DND-41 (cell line): ENCODE results near the gene GRK6.

Experiments used
- CTCF ChIP-seq: IDR thresholded peaks from 2 replicates; pipeline ENCODE4 v1.5.1; 2012; ENCODE audit warnings: borderline replicate concordance, low read length, moderate library complexity, mild to moderate bottlenecking; ENCODE audit not compliant: poor library complexity, severe bottlenecking; ENCODE audit errors: extremely low read depth
- EZH2 ChIP-seq: IDR thresholded peaks from 3 replicates; pipeline ENCODE4 v1.6.1; 2012; ENCODE audit warnings: borderline replicate concordance, low read depth, mild to moderate bottlenecking, moderate library complexity, low read length, inconsistent platforms; ENCODE audit not compliant: severe bottlenecking

GRCh38 chr5:177425196-177425800 is 1.2 kb upstream of the GRK6 start:
- TF ChIP-seq CTCF (no peak), EZH2 (no peak)
